MCF 10A (cell line): ENCODE measurements around the gene MRPL36. TPM values are rescaled to one million over a fixed set of nuclear protein-coding genes. Genes with fewer than 3 reads are reported as not detected.
"Not testable (repeated sequence)": the region's sequence is repeated elsewhere in the genome, so short reads cannot be mapped to it uniquely, and the experiment has no call there.

ENCODE experiments used
- BruUV-seq: library from RNA; stranded (reverse); fragments of 400-500 nt; replicated peaks from 2 replicates; lab custom pipeline; 2021; lab: Mats Ljungman, UMichigan
- CTCF ChIA-PET: fragments of 300-600 bp; sonication (Branson Sonifier 250); formaldehyde crosslinking; extraction: SDS; loops from one replicate; lab custom pipeline; 2021; ENCODE audit warnings: antibody characterized with exemption, inconsistent platforms; lab: Yijun Ruan, JAX
- POLR2A ChIA-PET: fragments of 300-600, 350-650 bp; sonication (Branson Sonifier 250); formaldehyde crosslinking; extraction: SDS; loops from one replicate; lab custom pipeline; 2020; ENCODE audit warnings: antibody characterized with exemption, inconsistent platforms; lab: Yijun Ruan, JAX
- DNase-seq: peaks from one replicate; pipeline ENCODE4 v3.0.0-alpha.2; 2018; ENCODE audit not compliant: unreplicated experiment
- H3K27ac Mint-ChIP-seq: one replicate; pipeline ENCODE4 v1.8.0; 2022; ENCODE audit warnings: mild to moderate bottlenecking, low read depth, mixed read lengths; ENCODE audit not compliant: unreplicated experiment
- H3K27me3 Mint-ChIP-seq: one replicate; pipeline ENCODE4 v1.8.0; 2022; ENCODE audit warnings: mixed read lengths; ENCODE audit not compliant: insufficient read depth, unreplicated experiment
- H3K36me3 Mint-ChIP-seq: one replicate; pipeline ENCODE4 v1.8.0; 2022; ENCODE audit warnings: mild to moderate bottlenecking, moderate library complexity, mixed read lengths; ENCODE audit not compliant: insufficient read depth, unreplicated experiment
- H3K4me1 Mint-ChIP-seq: one replicate; pipeline ENCODE4 v1.8.0; 2022; ENCODE audit warnings: mixed read lengths; ENCODE audit not compliant: insufficient read depth, unreplicated experiment
- H3K4me3 Mint-ChIP-seq: one replicate; pipeline ENCODE4 v1.8.0; 2022; ENCODE audit warnings: mild to moderate bottlenecking, moderate library complexity, mixed read lengths; ENCODE audit not compliant: unreplicated experiment
- H3K9me3 Mint-ChIP-seq: one replicate; pipeline ENCODE4 v1.8.0; 2022; ENCODE audit warnings: mixed read lengths; ENCODE audit not compliant: unreplicated experiment
- intact Hi-C: fragments of 100-400 bp; cut with micrococcal nuclease; formaldehyde crosslinking; loops from 2 replicates; pipeline ENCODE4 v1.14.1; 2022
- total RNA-seq: library from RNA; stranded (reverse); gene quantifications from 2 replicates; pipeline ENCODE4 v1.2.3, GENCODE V29; 2022
- TF ChIP-seq, protein P1 (sequence below): fragments of 200-600 bp; IDR thresholded peaks from one replicate; pipeline ENCODE4 v1.8.0; 2022; ENCODE audit warnings: antibody characterized with exemption, mild to moderate bottlenecking; ENCODE audit not compliant: unreplicated experiment

Gene MRPL36
- total RNA-seq, 1 experiment from 2014 or later, result 101 TPM

GRCh38 chr5:1792842-1793266 is 6.8 kb downstream of the MRPL36 start:
- no peaks in the 10 kb centered on the region for H3K27me3 Mint-ChIP-seq
- TF ChIP-seq, protein P1, sequence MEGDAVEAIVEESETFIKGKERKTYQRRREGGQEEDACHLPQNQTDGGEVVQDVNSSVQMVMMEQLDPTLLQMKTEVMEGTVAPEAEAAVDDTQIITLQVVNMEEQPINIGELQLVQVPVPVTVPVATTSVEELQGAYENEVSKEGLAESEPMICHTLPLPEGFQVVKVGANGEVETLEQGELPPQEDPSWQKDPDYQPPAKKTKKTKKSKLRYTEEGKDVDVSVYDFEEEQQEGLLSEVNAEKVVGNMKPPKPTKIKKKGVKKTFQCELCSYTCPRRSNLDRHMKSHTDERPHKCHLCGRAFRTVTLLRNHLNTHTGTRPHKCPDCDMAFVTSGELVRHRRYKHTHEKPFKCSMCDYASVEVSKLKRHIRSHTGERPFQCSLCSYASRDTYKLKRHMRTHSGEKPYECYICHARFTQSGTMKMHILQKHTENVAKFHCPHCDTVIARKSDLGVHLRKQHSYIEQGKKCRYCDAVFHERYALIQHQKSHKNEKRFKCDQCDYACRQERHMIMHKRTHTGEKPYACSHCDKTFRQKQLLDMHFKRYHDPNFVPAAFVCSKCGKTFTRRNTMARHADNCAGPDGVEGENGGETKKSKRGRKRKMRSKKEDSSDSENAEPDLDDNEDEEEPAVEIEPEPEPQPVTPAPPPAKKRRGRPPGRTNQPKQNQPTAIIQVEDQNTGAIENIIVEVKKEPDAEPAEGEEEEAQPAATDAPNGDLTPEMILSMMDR, result no peak
- intact Hi-C loops, result no loop called here
- H3K27ac Mint-ChIP-seq, result no peak overlapping the region
- H3K9me3 Mint-ChIP-seq, result no peaks in the 10 kb centered on the region
- no TSS peak for BruUV-seq
- ChIA-PET POLR2A (interaction anchor here (1.0 to 1.5 kb wide), 2 partner anchors 9 to 94 kb away, joined by 3 to 5 read pairs; partner anchors contain the start of gene NDUFS6), CTCF (no interaction called here)
- peaks cover 6% of the 10 kb centered on the region for H3K4me1 Mint-ChIP-seq
- H3K36me3 Mint-ChIP-seq, result peaks cover 8% of the 10 kb centered on the region
- peak; percentile 69 for DNase-seq
- H3K4me3 Mint-ChIP-seq, result no peak overlapping the region

DNA sequence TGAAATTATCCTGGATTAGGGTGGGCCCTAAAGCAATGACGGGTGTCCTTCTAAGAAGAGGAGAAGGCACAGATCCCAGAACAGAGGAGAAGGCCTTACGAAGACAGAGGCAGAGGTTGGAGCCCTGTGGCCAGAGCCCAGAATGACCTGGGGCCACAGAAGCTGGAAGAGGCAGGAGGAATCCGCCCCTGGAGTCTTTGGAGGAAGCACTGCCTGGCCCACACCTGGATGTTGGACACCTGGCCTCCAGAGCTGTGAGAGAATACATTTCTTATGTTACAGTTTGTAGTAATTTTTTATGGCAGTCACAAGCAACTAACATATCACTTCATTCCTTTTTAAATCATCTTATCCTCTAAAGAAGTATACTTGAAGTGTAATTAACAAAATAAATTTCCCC is 8.5 kb downstream of the MRPL36 start:
- Mint-ChIP-seq H3K4me3 (no peak overlapping the region), H3K27me3 (no peaks in the 10 kb centered on the region), H3K27ac (no peak overlapping the region), H3K4me1 (peaks cover 6% of the 10 kb centered on the region), H3K9me3 (no peaks in the 10 kb centered on the region), H3K36me3 (no peaks in the 10 kb centered on the region)
- ChIA-PET POLR2A (no interaction called here), CTCF (no interaction called here)
- TF ChIP-seq, protein P1, result no peak
- no peak for DNase-seq
- intact Hi-C loops, result no loop called here
- BruUV-seq, result no TSS peak

DNA sequence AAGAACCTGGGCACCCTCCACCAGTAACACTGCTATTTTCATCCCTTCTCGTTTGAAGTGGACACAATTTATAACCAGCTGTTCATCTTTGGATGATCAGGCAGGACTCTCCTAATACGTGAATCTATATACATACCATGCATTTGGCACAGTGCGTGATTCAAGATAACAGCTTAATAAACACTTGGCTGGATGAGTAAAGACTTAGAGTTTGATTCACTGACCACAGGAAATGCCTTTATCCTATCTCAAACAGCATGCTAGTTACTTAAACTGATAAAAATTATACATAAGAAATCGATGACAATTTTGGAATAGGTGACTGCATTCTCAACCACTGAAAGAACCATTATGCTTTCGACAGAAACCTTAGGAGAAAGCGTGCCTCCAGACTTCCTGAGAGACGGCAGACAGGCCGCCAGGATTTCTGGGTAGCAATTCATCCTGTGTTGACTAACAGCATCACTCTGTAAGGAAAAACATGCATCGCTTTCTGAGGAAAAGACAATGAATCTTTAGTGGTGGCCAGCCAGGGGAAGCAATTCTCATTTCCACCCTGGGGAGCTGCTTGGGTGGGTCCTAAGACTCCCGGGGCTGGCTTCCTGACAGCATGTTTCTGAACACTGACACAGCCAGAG is 9.7 kb downstream of the MRPL36 start:
- intact Hi-C loops, result no loop called here
- ChIA-PET CTCF (no interaction called here), POLR2A (interaction anchor here (0.6 to 1.5 kb wide), 5 partner anchors 11 to 102 kb away, joined by 3 to 4 read pairs (median 3); no protein-coding TSS in a partner anchor)
- Mint-ChIP-seq H3K36me3 (no peaks in the 10 kb centered on the region), H3K4me1 (peaks cover 6% of the 10 kb centered on the region), H3K27ac (peak overlapping the region; percentile 2), H3K9me3 (no peaks in the 10 kb centered on the region), H3K4me3 (peak overlapping the region; percentile 2), H3K27me3 (no peaks in the 10 kb centered on the region)
- peak; percentile 26 for DNase-seq
- TSS peak; percentile 77 for BruUV-seq
- TF ChIP-seq, protein P1, result no peak

DNA sequence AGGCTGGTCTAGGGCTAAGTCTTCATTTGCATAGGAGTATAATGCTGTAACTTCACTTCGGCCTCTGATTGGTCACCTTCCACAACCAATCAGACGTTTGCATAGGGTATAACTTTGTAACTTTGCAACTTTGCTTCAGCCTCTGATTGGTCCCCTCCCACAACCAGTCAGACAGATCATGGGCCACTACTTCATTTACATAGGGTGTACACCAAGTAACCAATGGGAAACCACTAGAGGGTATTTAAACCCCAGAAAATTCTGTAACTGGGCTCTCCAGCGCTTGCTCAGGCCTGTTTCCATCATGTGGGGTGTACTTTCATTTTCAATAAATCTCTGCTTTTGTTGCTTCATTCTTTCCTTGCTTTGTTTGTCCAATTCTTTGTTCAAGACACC is 10.2 kb downstream of the MRPL36 start:
- Mint-ChIP-seq H3K4me3 (peak overlapping the region; percentile 2), H3K27ac (peak overlapping the region; percentile 2)
- peak; percentile 56 for DNase-seq
- CTCF ChIA-PET, H3K27me3 Mint-ChIP-seq, intact Hi-C loops, H3K36me3 Mint-ChIP-seq, H3K4me1 Mint-ChIP-seq, BruUV-seq, H3K9me3 Mint-ChIP-seq: not testable (repeated sequence)
- POLR2A ChIA-PET, result interaction anchor here (0.9 to 1.5 kb wide), 4 partner anchors 11 to 98 kb away, joined by 3 to 4 read pairs (median 3); no protein-coding TSS in a partner anchor
